Mesendoderm (in vitro differentiated cells): ENCODE measurements around the gene VSIG10L2.

Experiments used
- DNase-seq: peaks from one replicate; pipeline ENCODE4 v3.0.0; 2013
- H2AK5ac ChIP-seq: 2 replicates; pipeline ENCODE4 v1.6.1; 2013; ENCODE audit warnings: low read length, inconsistent platforms
- H2BK120ac ChIP-seq: 2 replicates; pipeline ENCODE4 v1.6.1; 2013; ENCODE audit warnings: low read depth, mild to moderate bottlenecking, low read length, moderate library complexity, mixed read lengths
- H2BK15ac ChIP-seq: replicated peaks from 2 replicates; pipeline ENCODE4 v1.6.1; 2013; ENCODE audit warnings: low read depth, mild to moderate bottlenecking, moderate library complexity
- H2BK5ac ChIP-seq: 2 replicates; pipeline ENCODE4 v1.6.1; 2013; ENCODE audit warnings: low read length, inconsistent platforms
- H3K18ac ChIP-seq: 2 replicates; pipeline ENCODE4 v1.6.1; 2013; ENCODE audit warnings: mild to moderate bottlenecking, low read length, mixed read lengths
- H3K23ac ChIP-seq: one replicate; pipeline ENCODE4 v1.6.1; 2013; ENCODE audit warnings: low read length
- H3K27ac ChIP-seq: 2 replicates; pipeline ENCODE4 v1.5.1; 2013; ENCODE audit warnings: low read depth, mild to moderate bottlenecking, inconsistent platforms, low read length, moderate library complexity
- H3K27me3 ChIP-seq: 2 replicates; pipeline ENCODE4 v1.6.1; 2013; ENCODE audit warnings: low read length, control low read depth, mild to moderate bottlenecking, inconsistent platforms; ENCODE audit not compliant: insufficient read depth, poor library complexity
- H3K36me3 ChIP-seq: 2 replicates; pipeline ENCODE4 v1.6.1; 2013; ENCODE audit warnings: low read length, inconsistent platforms; ENCODE audit not compliant: control insufficient read depth, insufficient read depth
- H3K4ac ChIP-seq: one replicate; pipeline ENCODE4 v1.6.1; 2013; ENCODE audit warnings: low read depth, mild to moderate bottlenecking, low read length, moderate library complexity
- H3K4me1 ChIP-seq: 2 replicates; pipeline ENCODE4 v1.6.1; 2013; ENCODE audit warnings: low read depth, low read length, inconsistent platforms; ENCODE audit not compliant: control insufficient read depth
- H3K4me2 ChIP-seq: 2 replicates; pipeline ENCODE4 v1.6.1; 2013; ENCODE audit warnings: low read length
- H3K4me3 ChIP-seq: 2 replicates; pipeline ENCODE4 v1.5.1; 2013; ENCODE audit warnings: mild to moderate bottlenecking, low read length
- H3K56ac ChIP-seq: one replicate; pipeline ENCODE4 v1.6.1; 2013; ENCODE audit warnings: low read length
- H3K79me1 ChIP-seq: 2 replicates; pipeline ENCODE4 v1.6.1; 2013; ENCODE audit warnings: low read length, inconsistent platforms
- H3K79me2 ChIP-seq: 2 replicates; pipeline ENCODE4 v1.6.1; 2013; ENCODE audit warnings: mild to moderate bottlenecking, low read length; ENCODE audit not compliant: control insufficient read depth, insufficient read depth
- H3K9ac ChIP-seq: 2 replicates; pipeline ENCODE4 v1.6.1; 2013; ENCODE audit warnings: low read length, inconsistent platforms
- H4K5ac ChIP-seq: one replicate; pipeline ENCODE4 v1.6.1; 2013; ENCODE audit warnings: low read length
- H4K8ac ChIP-seq: one replicate; pipeline ENCODE4 v1.6.1; 2013; ENCODE audit warnings: low read depth, mild to moderate bottlenecking, control low read depth, low read length, moderate library complexity
- WGBS: extraction: QIAGEN DNeasy Blood & Tissue Kit; methylation state at CpG from one replicate; pipeline ENCODE4 v1.1.7; 2013; ENCODE audit warnings: low lambda C conversion rate, missing lambda C conversion rate; ENCODE audit not compliant: insufficient coverage; ENCODE audit errors: extremely low coverage; 5-methylcytosine and 5-hydroxymethylcytosine counted together

Gene VSIG10L2

DNA sequence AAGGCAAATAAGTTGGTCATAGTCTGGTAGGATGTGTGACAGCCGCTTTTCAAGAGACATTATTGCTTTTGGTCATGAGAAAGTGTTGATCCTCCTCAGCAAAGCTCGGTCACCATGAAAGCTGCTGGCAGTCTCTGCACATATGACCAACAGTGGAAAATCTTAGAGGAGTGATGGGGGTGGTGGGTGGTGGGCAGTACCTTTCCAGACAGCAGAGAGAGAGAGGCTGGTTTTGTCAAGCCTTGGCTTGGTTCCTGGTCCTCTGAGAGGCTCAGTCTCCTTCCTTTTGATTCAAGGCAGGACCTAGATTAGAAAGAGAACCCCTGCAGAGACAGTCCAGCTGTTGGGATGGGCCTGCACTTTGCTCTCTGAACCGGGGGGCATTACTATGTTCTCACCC, 20.0 kb upstream of the VSIG10L2 start:
- no peak overlapping the region for H3K9ac ChIP-seq
- H3K4me1 ChIP-seq = no peaks in the 10 kb centered on the region
- H2BK5ac ChIP-seq = no peak overlapping the region
- no peak for DNase-seq
- H3K36me3 ChIP-seq = no peaks in the 10 kb centered on the region
- no peak overlapping the region for H3K4me2 ChIP-seq
- no peak overlapping the region for H4K8ac ChIP-seq
- H3K79me2 ChIP-seq = no peaks in the 10 kb centered on the region
- H3K18ac ChIP-seq = no peak overlapping the region
- H3K79me1 ChIP-seq = no peaks in the 10 kb centered on the region
- H3K4me3 ChIP-seq = no peak overlapping the region
- no peak overlapping the region for H3K4ac ChIP-seq
- H4K5ac ChIP-seq = no peak overlapping the region
- WGBS = no CpG with 5 or more reads among the region's 3 CpGs
- no peak overlapping the region for H2BK15ac ChIP-seq
- no peak overlapping the region for H3K56ac ChIP-seq
- H3K27ac ChIP-seq = no peak overlapping the region
- H3K23ac ChIP-seq = no peak overlapping the region
- no peak overlapping the region for H2BK120ac ChIP-seq
- H2AK5ac ChIP-seq = no peak overlapping the region
- H3K27me3 ChIP-seq = no peaks in the 10 kb centered on the region

DNA sequence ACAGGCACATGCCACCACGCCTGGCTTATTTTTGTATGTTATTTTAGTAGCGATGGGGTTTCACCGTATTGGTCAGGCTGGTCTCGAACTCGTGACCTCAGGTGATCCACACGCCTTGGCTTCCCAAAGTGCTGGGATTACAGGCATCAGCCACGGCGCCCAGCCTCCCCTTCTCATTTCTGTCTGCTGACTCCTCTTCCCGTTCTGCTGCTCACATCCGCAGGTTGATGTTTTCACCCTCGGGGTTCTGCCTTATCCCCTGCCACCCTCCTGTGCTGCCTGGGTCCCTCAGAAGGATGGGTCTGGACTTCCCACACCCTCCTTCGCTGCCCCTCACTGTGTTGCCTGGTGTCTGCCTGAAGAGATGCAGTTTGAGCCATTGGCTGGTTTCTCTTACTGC, 19.2 kb upstream of the VSIG10L2 start:
- DNase-seq = no peak
- H2BK120ac ChIP-seq = no peak overlapping the region
- H3K4me2 ChIP-seq = no peak overlapping the region
- no peak overlapping the region for H3K4ac ChIP-seq
- WGBS = no CpG with 5 or more reads among the region's 12 CpGs
- no peak overlapping the region for H3K27ac ChIP-seq
- H3K18ac ChIP-seq = no peak overlapping the region
- no peak overlapping the region for H3K4me3 ChIP-seq
- H4K8ac ChIP-seq = no peak overlapping the region
- no peak overlapping the region for H2BK15ac ChIP-seq
- no peaks in the 10 kb centered on the region for H3K4me1 ChIP-seq
- no peaks in the 10 kb centered on the region for H3K36me3 ChIP-seq
- no peak overlapping the region for H3K56ac ChIP-seq
- H4K5ac ChIP-seq = no peak overlapping the region
- H3K23ac ChIP-seq = no peak overlapping the region
- H3K79me2 ChIP-seq = no peaks in the 10 kb centered on the region
- H3K27me3 ChIP-seq = no peaks in the 10 kb centered on the region
- H2BK5ac ChIP-seq = no peak overlapping the region
- no peaks in the 10 kb centered on the region for H3K79me1 ChIP-seq
- H3K9ac ChIP-seq = no peak overlapping the region
- H2AK5ac ChIP-seq = no peak overlapping the region

DNA sequence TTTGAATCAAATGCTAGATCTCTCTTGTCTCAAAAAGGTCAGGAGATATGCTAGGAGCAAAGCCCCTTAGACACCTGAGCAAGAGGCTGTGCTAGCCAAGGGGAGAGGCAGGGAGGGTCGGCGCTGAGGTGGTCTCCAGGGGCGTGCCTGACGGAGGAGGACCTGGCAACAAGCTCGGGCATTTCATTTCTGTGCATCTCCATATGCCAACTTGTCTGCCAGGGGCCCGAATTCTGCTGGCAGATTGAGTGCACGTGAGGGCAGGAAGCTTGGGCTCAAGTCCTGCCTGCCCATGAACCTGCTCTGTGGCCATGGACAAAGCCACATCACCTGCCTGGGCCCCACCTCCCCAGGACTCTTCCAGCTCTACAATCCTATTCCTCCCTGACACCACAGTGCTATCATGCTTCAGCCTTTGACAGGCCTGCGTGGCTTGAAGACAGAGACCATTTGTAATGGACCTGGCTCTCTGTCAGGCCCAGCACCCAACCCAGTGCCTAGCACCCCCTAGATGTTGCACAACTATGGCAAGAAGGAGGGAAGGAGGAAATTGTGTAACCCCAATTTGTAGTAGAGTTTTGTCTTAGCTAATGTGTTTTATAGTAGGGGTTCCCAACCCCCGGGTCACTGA, 16.3 kb upstream of the VSIG10L2 start:
- no peak overlapping the region for H2AK5ac ChIP-seq
- no peak overlapping the region for H3K9ac ChIP-seq
- no peak overlapping the region for H3K23ac ChIP-seq
- H3K4me2 ChIP-seq = no peak overlapping the region
- no peak overlapping the region for H4K8ac ChIP-seq
- H2BK15ac ChIP-seq = no peak overlapping the region
- no peaks in the 10 kb centered on the region for H3K79me2 ChIP-seq
- H3K4me3 ChIP-seq = no peak overlapping the region
- no peak overlapping the region for H3K27ac ChIP-seq
- H4K5ac ChIP-seq = no peak overlapping the region
- no CpG with 5 or more reads among the region's 9 CpGs for WGBS
- no peak overlapping the region for H3K18ac ChIP-seq
- H3K36me3 ChIP-seq = no peaks in the 10 kb centered on the region
- H3K56ac ChIP-seq = no peak overlapping the region
- no peak overlapping the region for H2BK120ac ChIP-seq
- H3K4ac ChIP-seq = no peak overlapping the region
- H3K27me3 ChIP-seq = no peaks in the 10 kb centered on the region
- H2BK5ac ChIP-seq = no peak overlapping the region
- H3K4me1 ChIP-seq = peaks cover 2% of the 10 kb centered on the region
- H3K79me1 ChIP-seq = no peaks in the 10 kb centered on the region
- no peak for DNase-seq

DNA sequence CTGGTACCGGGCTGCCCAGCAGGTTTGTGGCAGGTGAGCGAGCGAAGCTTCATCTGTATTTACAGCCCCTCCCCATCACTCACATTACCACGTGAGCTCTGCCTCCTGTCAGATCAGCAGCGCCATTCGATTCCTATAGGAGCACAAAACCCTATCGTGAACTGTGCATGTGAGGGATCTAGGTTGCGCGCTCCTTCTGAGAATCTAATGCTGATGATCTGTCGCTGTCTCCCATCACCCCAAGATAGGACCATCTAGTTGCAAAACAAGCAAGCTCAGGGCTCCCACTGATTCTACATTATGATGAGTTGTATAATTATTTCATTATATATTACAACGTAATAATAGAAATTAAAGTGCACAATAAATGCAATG, 15.8 kb upstream of the VSIG10L2 start:
- no peak overlapping the region for H3K4me2 ChIP-seq
- no peak overlapping the region for H3K18ac ChIP-seq
- H3K4ac ChIP-seq = no peak overlapping the region
- H2BK5ac ChIP-seq = no peak overlapping the region
- H3K4me1 ChIP-seq = peaks cover 2% of the 10 kb centered on the region
- no peak overlapping the region for H3K23ac ChIP-seq
- H3K56ac ChIP-seq = no peak overlapping the region
- H2BK120ac ChIP-seq = no peak overlapping the region
- H3K9ac ChIP-seq = no peak overlapping the region
- H3K79me2 ChIP-seq = no peaks in the 10 kb centered on the region
- no peaks in the 10 kb centered on the region for H3K36me3 ChIP-seq
- no peak overlapping the region for H3K27ac ChIP-seq
- no CpG with 5 or more reads among the region's 11 CpGs for WGBS
- no peaks in the 10 kb centered on the region for H3K27me3 ChIP-seq
- no peak overlapping the region for H4K8ac ChIP-seq
- no peaks in the 10 kb centered on the region for H3K79me1 ChIP-seq
- no peak overlapping the region for H2AK5ac ChIP-seq
- no peak for DNase-seq
- H4K5ac ChIP-seq = no peak overlapping the region
- no peak overlapping the region for H3K4me3 ChIP-seq
- no peak overlapping the region for H2BK15ac ChIP-seq

DNA sequence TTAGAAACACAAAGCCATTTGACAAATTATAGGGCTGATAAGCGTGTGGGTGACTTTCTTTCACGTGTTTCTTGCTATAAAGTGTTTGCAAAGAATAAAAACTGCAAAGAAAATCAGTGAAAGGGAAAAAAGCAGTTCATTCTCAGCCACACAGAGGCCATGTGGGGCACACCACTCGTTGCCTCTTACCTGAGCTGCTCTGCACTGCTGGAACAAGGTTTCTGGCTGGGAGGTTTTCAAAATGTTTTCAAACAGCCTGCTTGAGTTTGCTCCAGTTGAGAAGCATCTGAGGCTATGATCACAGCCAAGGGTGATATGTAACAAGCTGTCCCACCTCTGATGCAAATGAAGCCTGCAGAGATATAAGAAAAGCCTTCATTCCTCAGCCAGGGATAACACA, 14.7 kb upstream of the VSIG10L2 start:
- no peak overlapping the region for H2AK5ac ChIP-seq
- WGBS = no CpG with 5 or more reads among the region's 3 CpGs
- no peaks in the 10 kb centered on the region for H3K27me3 ChIP-seq
- H3K4me1 ChIP-seq = peaks cover 2% of the 10 kb centered on the region
- no peak overlapping the region for H2BK5ac ChIP-seq
- H3K36me3 ChIP-seq = no peaks in the 10 kb centered on the region
- H3K56ac ChIP-seq = no peak overlapping the region
- H3K27ac ChIP-seq = no peak overlapping the region
- no peak overlapping the region for H4K5ac ChIP-seq
- no peak overlapping the region for H3K18ac ChIP-seq
- DNase-seq = no peak
- no peak overlapping the region for H3K4ac ChIP-seq
- H3K4me2 ChIP-seq = no peak overlapping the region
- no peak overlapping the region for H2BK120ac ChIP-seq
- H2BK15ac ChIP-seq = no peak overlapping the region
- no peak overlapping the region for H4K8ac ChIP-seq
- no peak overlapping the region for H3K4me3 ChIP-seq
- no peaks in the 10 kb centered on the region for H3K79me1 ChIP-seq
- H3K9ac ChIP-seq = no peak overlapping the region
- no peaks in the 10 kb centered on the region for H3K79me2 ChIP-seq
- H3K23ac ChIP-seq = no peak overlapping the region

DNA sequence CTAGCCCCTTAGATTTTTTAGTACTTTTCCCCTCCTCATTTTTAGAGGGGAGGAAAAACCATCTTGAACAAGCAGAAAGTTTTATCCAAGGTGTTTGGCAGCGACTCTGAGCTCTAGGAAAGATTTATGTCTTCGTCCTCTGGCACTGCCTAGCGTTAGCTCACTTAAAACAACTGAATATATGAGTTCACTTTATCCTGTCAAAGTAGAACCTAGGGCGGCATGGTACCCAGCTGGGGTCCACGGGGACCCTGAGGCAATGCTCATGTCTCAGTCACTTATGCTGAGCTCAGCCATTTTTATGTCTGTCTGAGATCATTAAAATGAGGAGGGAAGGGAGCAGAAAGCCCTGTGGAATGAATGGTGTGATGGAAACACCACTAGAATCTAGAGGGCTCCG, 14.2 kb upstream of the VSIG10L2 start:
- Histone ChIP-seq H3K4me3 (no peak overlapping the region), H2BK15ac (no peak overlapping the region), H3K4me2 (no peak overlapping the region), H3K27ac (no peak overlapping the region), H4K5ac (no peak overlapping the region), H2BK5ac (no peak overlapping the region), H2AK5ac (no peak overlapping the region), H3K27me3 (no peaks in the 10 kb centered on the region), H4K8ac (no peak overlapping the region), H3K56ac (no peak overlapping the region), H3K4ac (no peak overlapping the region), H2BK120ac (no peak overlapping the region), H3K36me3 (no peaks in the 10 kb centered on the region), H3K79me1 (no peaks in the 10 kb centered on the region), H3K79me2 (no peaks in the 10 kb centered on the region), H3K18ac (no peak overlapping the region), H3K9ac (no peak overlapping the region), H3K4me1 (peaks cover 2% of the 10 kb centered on the region), H3K23ac (no peak overlapping the region)
- no peak for DNase-seq
- WGBS = no CpG with 5 or more reads among the region's 6 CpGs
